Mucosa of rectum (tissue), 2 donors: ENCODE data around the gene DNAH14.

Experiments used
- H3K27ac ChIP-seq, 2 donors: one replicate each; pipeline ENCODE4 v1.7.0; 2013; ENCODE audit warnings: inconsistent platforms in 2 of 2, low read depth in 2 of 2, low read length in 2 of 2
- H3K27me3 ChIP-seq, 2 donors: one replicate each; pipeline ENCODE4 v1.7.0; 2013; ENCODE audit warnings: low read length in 2 of 2; ENCODE audit not compliant: control insufficient read depth in 2 of 2, insufficient read depth in 2 of 2
- H3K36me3 ChIP-seq, 2 donors: one replicate each; pipeline ENCODE4 v1.7.0; 2013; ENCODE audit warnings: low read length in 2 of 2; ENCODE audit not compliant: control insufficient read depth in 2 of 2, insufficient read depth in 2 of 2
- H3K4me1 ChIP-seq, 2 donors: one replicate each; pipeline ENCODE4 v1.7.0; 2013; ENCODE audit warnings: low read length in 2 of 2, mild to moderate bottlenecking in 1 of 2; ENCODE audit not compliant: control insufficient read depth in 2 of 2, insufficient read depth in 2 of 2
- H3K4me3 ChIP-seq, 2 donors: one replicate each; pipeline ENCODE4 v1.7.0; 2013; ENCODE audit warnings: low read length in 2 of 2
- H3K9ac ChIP-seq, 2 donors: one replicate each; pipeline ENCODE4 v1.7.0; 2013; ENCODE audit warnings: low read length in 2 of 2, low read depth in 1 of 2, mild to moderate bottlenecking in 1 of 2
- H3K9me3 ChIP-seq, 2 donors: one replicate each; pipeline ENCODE4 v1.7.0; 2013; ENCODE audit warnings: low read length in 2 of 2; ENCODE audit not compliant: control insufficient read depth in 2 of 2
- donor health status: healthy.
- donor health status: Normal muscosa, but diverticular disease.

DNAH14 gene

GRCh38 chr1:225447650-225448089 lies 518.2 kb downstream of the DNAH14 start:
- no peaks in the 10 kb centered on the region for H3K27me3 ChIP-seq
- H3K4me3 ChIP-seq, result no peak overlapping the region
- H3K36me3 ChIP-seq, result no peaks in the 10 kb centered on the region
- peak overlapping the region; percentile 88 to 95 for H3K27ac ChIP-seq
- no peaks in the 10 kb centered on the region for H3K9me3 ChIP-seq
- H3K9ac ChIP-seq, result peak overlapping the region; percentile 38 to 66
- H3K4me1 ChIP-seq, result peaks cover 42 to 55% of the 10 kb centered on the region in 2 donors

GRCh38 chr1:225448146-225448805 lies 518.8 kb downstream of the DNAH14 start:
- Histone ChIP-seq H3K4me3 (peak overlapping the region in 1 of 2 donors; percentile 37), H3K9ac (peak overlapping the region; percentile 45 to 47), H3K36me3 (no peaks in the 10 kb centered on the region)

More at GRCh38 chr1:225448146-225448805, 518.8 kb downstream of the DNAH14 start:
- H3K27me3 ChIP-seq, result no peaks in the 10 kb centered on the region
- H3K27ac ChIP-seq, result peak overlapping the region; percentile 88 to 95
- H3K4me1 ChIP-seq, result peaks cover 38 to 49% of the 10 kb centered on the region in 2 donors
- no peaks in the 10 kb centered on the region for H3K9me3 ChIP-seq
